Peyer's patch (tissue), 4 donors: ENCODE measurements around the gene SLX4.

Experiments
- POLR2A ChIP-seq, 2 donors: fragments of 450-650 bp; IDR thresholded peaks; one replicate each; pipeline ENCODE4 v1.5.1; 2017; ENCODE audit warnings: antibody characterized with exemption in 2 of 2, mild to moderate bottlenecking in 2 of 2, moderate library complexity in 2 of 2
- TF ChIP-seq, protein P1 (sequence below), 6 experiments: fragments of 450-650 bp in 4 of 6; fragments of 200-600 bp in 2 of 6; sonication (generic) in 1 of 6; IDR thresholded peaks; one replicate each; pipeline ENCODE4 v1.5.1; 2017 to 2019; ENCODE audit warnings: antibody characterized with exemption in 6 of 6, mild to moderate bottlenecking in 3 of 6, moderate library complexity in 1 of 6

DNA sequence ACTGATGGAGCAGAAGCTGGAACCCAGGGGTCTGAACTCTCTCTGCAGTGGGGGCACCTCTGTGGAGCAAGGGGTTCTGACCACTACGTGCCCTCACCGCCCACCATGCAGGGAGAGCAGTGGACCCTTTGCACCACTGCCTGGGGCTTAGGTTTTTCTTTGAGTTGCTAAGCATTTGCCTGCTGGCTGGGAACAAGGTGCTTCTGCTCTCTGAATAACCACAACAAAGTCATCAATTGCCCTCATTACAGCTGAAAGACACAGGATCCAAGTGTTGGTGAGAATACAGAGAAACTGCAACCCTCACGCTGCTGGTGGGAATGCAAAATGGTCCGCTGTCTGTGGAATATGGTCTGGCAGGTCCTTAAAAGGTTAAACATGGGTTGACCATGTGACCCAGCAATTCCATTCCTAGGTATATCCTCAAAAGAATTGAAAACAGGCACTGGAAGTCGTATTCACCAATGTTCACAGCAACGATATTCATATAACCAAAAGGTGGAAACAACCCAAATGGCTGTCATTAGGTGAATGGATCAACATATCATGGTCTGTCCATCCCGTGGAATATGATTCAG, 57.0 kb downstream of the SLX4 start:
- TF ChIP-seq POLR2A (IDR thresholded peaks at IDR 0.05): no peak
- TF ChIP-seq, protein P1, sequence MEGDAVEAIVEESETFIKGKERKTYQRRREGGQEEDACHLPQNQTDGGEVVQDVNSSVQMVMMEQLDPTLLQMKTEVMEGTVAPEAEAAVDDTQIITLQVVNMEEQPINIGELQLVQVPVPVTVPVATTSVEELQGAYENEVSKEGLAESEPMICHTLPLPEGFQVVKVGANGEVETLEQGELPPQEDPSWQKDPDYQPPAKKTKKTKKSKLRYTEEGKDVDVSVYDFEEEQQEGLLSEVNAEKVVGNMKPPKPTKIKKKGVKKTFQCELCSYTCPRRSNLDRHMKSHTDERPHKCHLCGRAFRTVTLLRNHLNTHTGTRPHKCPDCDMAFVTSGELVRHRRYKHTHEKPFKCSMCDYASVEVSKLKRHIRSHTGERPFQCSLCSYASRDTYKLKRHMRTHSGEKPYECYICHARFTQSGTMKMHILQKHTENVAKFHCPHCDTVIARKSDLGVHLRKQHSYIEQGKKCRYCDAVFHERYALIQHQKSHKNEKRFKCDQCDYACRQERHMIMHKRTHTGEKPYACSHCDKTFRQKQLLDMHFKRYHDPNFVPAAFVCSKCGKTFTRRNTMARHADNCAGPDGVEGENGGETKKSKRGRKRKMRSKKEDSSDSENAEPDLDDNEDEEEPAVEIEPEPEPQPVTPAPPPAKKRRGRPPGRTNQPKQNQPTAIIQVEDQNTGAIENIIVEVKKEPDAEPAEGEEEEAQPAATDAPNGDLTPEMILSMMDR (IDR thresholded peaks at IDR 0.05): no peak
